Colonic mucosa (tissue), 4 donors: ENCODE data around the gene METTL4. TPM values are rescaled to one million over a fixed set of nuclear protein-coding genes. Genes with fewer than 3 reads are reported as not detected.

ENCODE experiments used
- DNase-seq: peaks from one replicate; pipeline ENCODE4 v3.0.0-alpha.2; 2020
- H3K27ac ChIP-seq: fragments of 200-600 bp; one replicate; pipeline ENCODE4 v1.8.0; 2021
- H3K27me3 ChIP-seq: fragments of 200-600 bp; one replicate; pipeline ENCODE4 v1.8.0; 2021
- H3K36me3 ChIP-seq: fragments of 200-600 bp; one replicate; pipeline ENCODE4 v1.8.0; 2021
- H3K4me1 ChIP-seq: fragments of 200-600 bp; one replicate; pipeline ENCODE4 v1.8.0; 2021; ENCODE audit warnings: mild to moderate bottlenecking
- H3K4me3 ChIP-seq: fragments of 200-600 bp; one replicate; pipeline ENCODE4 v1.8.0; 2021
- H3K9ac ChIP-seq, 2 donors: one replicate each; pipeline ENCODE4 v1.7.0; 2013; ENCODE audit warnings: control low read depth in 2 of 2, low read depth in 2 of 2, low read length in 2 of 2
- H3K9me3 ChIP-seq: fragments of 200-600 bp; one replicate; pipeline ENCODE4 v1.8.0; 2021
- CTCF ChIP-seq: fragments of 200-600 bp; IDR thresholded peaks from one replicate; pipeline ENCODE4 v1.8.0; 2022; ENCODE audit warnings: antibody characterized with exemption, mild to moderate bottlenecking
- intact Hi-C: fragments of 100-400 bp; cut with DNase I; formaldehyde crosslinking; loops from one replicate; pipeline ENCODE4 v1.14.1; 2022
- total RNA-seq, 2 donors: library from RNA; stranded (reverse); fragmentation: NEBNext Ultra II Directional in 1 of 2; extraction: Animal tissue kit (Norgen Biotek cat#: 25700) in 1 of 2; gene quantifications; one replicate each; pipeline ENCODE4 v1.2.1, GENCODE V29; 2021
- donor health status: healthy.
- donor health status: DM: no; HTN: no; CAD: no.
- donor health status: DM: no; HTN: no; CAD: no.

METTL4 gene
- total RNA-seq, 2 donors from 2014 or later, result 7.2 to 8.2 TPM

GRCh38 chr18:2564373-2564772 is 6.9 kb downstream of the METTL4 start:
- TF ChIP-seq CTCF, result no peak
- H3K27me3 ChIP-seq, result no peaks in the 10 kb centered on the region
- no peaks in the 10 kb centered on the region for H3K9me3 ChIP-seq
- peaks cover 4% of the 10 kb centered on the region for H3K36me3 ChIP-seq
- no peak for DNase-seq
- intact Hi-C loops, result no loop called here
- H3K4me3 ChIP-seq, result no peak overlapping the region
- H3K27ac ChIP-seq, result no peak overlapping the region
- H3K4me1 ChIP-seq, result no peaks in the 10 kb centered on the region
- H3K9ac ChIP-seq, result no peak overlapping the region

- Histone ChIP-seq H3K36me3 (peaks cover 4% of the 10 kb centered on the region), H3K27ac (no peak overlapping the region), H3K4me3 (no peak overlapping the region), H3K9ac (no peak overlapping the region), H3K9me3 (no peaks in the 10 kb centered on the region), H3K4me1 (no peaks in the 10 kb centered on the region), H3K27me3 (no peaks in the 10 kb centered on the region)
- DNase-seq, result no peak
- TF ChIP-seq CTCF, result no peak
- intact Hi-C loops, result no loop called here
Measured at GRCh38 chr18:2559249-2559648, 12.1 kb downstream of the METTL4 start.

- no peak for TF ChIP-seq CTCF
- Histone ChIP-seq H3K27ac (no peak overlapping the region), H3K27me3 (no peaks in the 10 kb centered on the region), H3K36me3 (no peaks in the 10 kb centered on the region), H3K9me3 (no peaks in the 10 kb centered on the region), H3K9ac (no peak overlapping the region), H3K4me3 (no peak overlapping the region), H3K4me1 (no peaks in the 10 kb centered on the region)
- intact Hi-C loops, result no loop called here
- DNase-seq, result no peak
Measured at GRCh38 chr18:2557536-2557935, 13.8 kb downstream of the METTL4 start.

- no peak for DNase-seq
- no peak overlapping the region for H3K27ac ChIP-seq
- H3K27me3 ChIP-seq, result no peaks in the 10 kb centered on the region
- TF ChIP-seq CTCF, result no peak
- H3K36me3 ChIP-seq, result no peaks in the 10 kb centered on the region
- H3K9ac ChIP-seq, result no peak overlapping the region
- no peak overlapping the region for H3K4me3 ChIP-seq
- no peaks in the 10 kb centered on the region for H3K4me1 ChIP-seq
- H3K9me3 ChIP-seq, result no peaks in the 10 kb centered on the region
- intact Hi-C loops, result no loop called here
Measured at GRCh38 chr18:2555895-2556294, 15.4 kb downstream of the METTL4 start.

- Histone ChIP-seq H3K4me1 (no peaks in the 10 kb centered on the region), H3K9me3 (no peaks in the 10 kb centered on the region), H3K27ac (no peak overlapping the region), H3K36me3 (no peaks in the 10 kb centered on the region), H3K9ac (no peak overlapping the region), H3K27me3 (no peaks in the 10 kb centered on the region), H3K4me3 (no peak overlapping the region)
- no peak for DNase-seq
- TF ChIP-seq CTCF, result no peak
- intact Hi-C loops, result no loop called here
Measured at GRCh38 chr18:2554696-2555095, 16.6 kb downstream of the METTL4 start.

GRCh38 chr18:2551425-2551824 is 19.9 kb downstream of the METTL4 start:
- no peak for DNase-seq
- no peak overlapping the region for H3K9ac ChIP-seq

More at GRCh38 chr18:2551425-2551824, 19.9 kb downstream of the METTL4 start:
- no peak overlapping the region for H3K27ac ChIP-seq
- no peaks in the 10 kb centered on the region for H3K4me1 ChIP-seq
- H3K36me3 ChIP-seq, result no peaks in the 10 kb centered on the region
- no peak for TF ChIP-seq CTCF
- no peaks in the 10 kb centered on the region for H3K27me3 ChIP-seq
- H3K9me3 ChIP-seq, result no peaks in the 10 kb centered on the region
- intact Hi-C loops, result no loop called here
- H3K4me3 ChIP-seq, result no peak overlapping the region
